ENCODE results near the gene DDAH2. TPM values are rescaled to one million over a fixed set of nuclear protein-coding genes. Genes with fewer than 3 reads are reported as not detected.

Gene DDAH2
- polyA plus RNA-seq, 3 donors, result 29.8 to 56.0 (median 30.6) TPM

GRCh38 chr6:31713991-31714684 lies 15.0 kb downstream of the DDAH2 start:
- TF ChIP-seq CTCF (IDR thresholded peaks at IDR 0.05), result no peak
- no peak overlapping the region for H3K9ac ChIP-seq (ENCODE audit: insufficient read depth, low read length, poor library complexity, severe bottlenecking)
- H3K4me3 ChIP-seq (replicated peaks in 1 of 3; ENCODE audit: low read depth in 2 of 3, low read length in 3 of 3), result no peak overlapping the region
- no peak overlapping the region for H2AFZ ChIP-seq (ENCODE audit: insufficient read depth, low read depth, low read length, poor library complexity, severe bottlenecking)
- H3K27ac ChIP-seq (ENCODE audit: low read depth in 1 of 2, low read length in 2 of 2), result no peak overlapping the region
- H3K27me3 ChIP-seq (ENCODE audit: control insufficient read depth in 2 of 2, insufficient read depth in 2 of 2, low read length in 2 of 2), result no peaks in the 10 kb centered on the region
- H3K36me3 Mint-ChIP-seq, result no peaks in the 10 kb centered on the region
- peaks cover 27% of the 10 kb centered on the region for H3K4me1 Mint-ChIP-seq
- H3K4me2 ChIP-seq (replicated peaks; ENCODE audit: extremely low read depth, low read length, poor library complexity, severe bottlenecking), result no peak overlapping the region
- H3K27me3 Mint-ChIP-seq (ENCODE audit: low read depth in 3 of 3), result peaks cover 1 to 9% (median 4%) of the 10 kb centered on the region in 3 donors
- H3K27ac Mint-ChIP-seq, result no peak overlapping the region
- no peaks in the 10 kb centered on the region for H4K20me1 ChIP-seq (ENCODE audit: insufficient read depth, low read length)
- peaks cover 0 to 2% (median 0%) of the 10 kb centered on the region in 7 donors for H3K9me3 Mint-ChIP-seq
- DNase-seq, result no peak
- peaks cover 21 to 27% of the 10 kb centered on the region in 2 donors for H3K4me1 ChIP-seq (ENCODE audit: control insufficient read depth in 1 of 2, insufficient read depth in 2 of 2, low read length in 2 of 2)
- 73% methylated on average over 4 of the region's 5 CpGs for WGBS (ENCODE audit: insufficient coverage)
- no peaks in the 10 kb centered on the region for H3K36me3 ChIP-seq (replicated peaks in 1 of 2; ENCODE audit: control insufficient read depth in 1 of 2, insufficient read depth in 2 of 2, low read length in 2 of 2)
- no peak overlapping the region for H3K4me3 Mint-ChIP-seq
- no peaks in the 10 kb centered on the region for H3K9me3 ChIP-seq (replicated peaks in 1 of 2; ENCODE audit: control insufficient read depth in 1 of 2, insufficient read depth in 1 of 2, low read length in 2 of 2)
- no peaks in the 10 kb centered on the region for H3K79me2 ChIP-seq (ENCODE audit: insufficient read depth, low read length)
- intact Hi-C loops (cut with micrococcal nuclease), result no loop called here

- H3K4me3 Mint-ChIP-seq, result no peak overlapping the region
- no peaks in the 10 kb centered on the region for H3K79me2 ChIP-seq (ENCODE audit: insufficient read depth, low read length)
- no peak overlapping the region for H3K9ac ChIP-seq (ENCODE audit: insufficient read depth, low read length, poor library complexity, severe bottlenecking)
- peak overlapping the region in 1 of 7 donors; percentile 47 for H3K27ac Mint-ChIP-seq
- no peak for DNase-seq
- peaks cover 0 to 2% (median 0%) of the 10 kb centered on the region in 7 donors for H3K9me3 Mint-ChIP-seq
- no peak for TF ChIP-seq CTCF (IDR thresholded peaks at IDR 0.05)
- peaks cover 21 to 27% of the 10 kb centered on the region in 2 donors for H3K4me1 ChIP-seq (ENCODE audit: control insufficient read depth in 1 of 2, insufficient read depth in 2 of 2, low read length in 2 of 2)
- H3K4me3 ChIP-seq (replicated peaks in 1 of 3; ENCODE audit: low read depth in 2 of 3, low read length in 3 of 3), result no peak overlapping the region
- intact Hi-C loops (cut with micrococcal nuclease), result no loop called here
- H3K36me3 ChIP-seq (replicated peaks in 1 of 2; ENCODE audit: control insufficient read depth in 1 of 2, insufficient read depth in 2 of 2, low read length in 2 of 2), result no peaks in the 10 kb centered on the region
- no peaks in the 10 kb centered on the region for H4K20me1 ChIP-seq (ENCODE audit: insufficient read depth, low read length)
- H3K4me2 ChIP-seq (replicated peaks; ENCODE audit: extremely low read depth, low read length, poor library complexity, severe bottlenecking), result no peak overlapping the region
- no peaks in the 10 kb centered on the region for H3K36me3 Mint-ChIP-seq
- no peak overlapping the region for H3K27ac ChIP-seq (ENCODE audit: low read depth in 1 of 2, low read length in 2 of 2)
- no peak overlapping the region for H2AFZ ChIP-seq (ENCODE audit: insufficient read depth, low read depth, low read length, poor library complexity, severe bottlenecking)
- no CpG with 5 or more reads among the region's 4 CpGs for WGBS (ENCODE audit: insufficient coverage)
- H3K27me3 ChIP-seq (ENCODE audit: control insufficient read depth in 2 of 2, insufficient read depth in 2 of 2, low read length in 2 of 2), result no peaks in the 10 kb centered on the region
- H3K9me3 ChIP-seq (replicated peaks in 1 of 2; ENCODE audit: control insufficient read depth in 1 of 2, insufficient read depth in 1 of 2, low read length in 2 of 2), result no peaks in the 10 kb centered on the region
- H3K4me1 Mint-ChIP-seq, result peaks cover 28% of the 10 kb centered on the region
- H3K27me3 Mint-ChIP-seq (ENCODE audit: low read depth in 3 of 3), result peaks cover 0 to 9% (median 4%) of the 10 kb centered on the region in 3 donors
These were observed 15.6 kb downstream of the DDAH2 start for GRCh38 chr6:31713465-31713864.
